BLaER1 treated with 17β-estradiol and CSF1 and Interleukin-3, amounts not matched to agents 10 nM and 100 nM (cell line): ENCODE results near the gene NOS1.
"Not testable (repeated sequence)": the region's sequence is repeated elsewhere in the genome, so short reads cannot be mapped to it uniquely, and the experiment has no call there.

Experiments used
- H3K27ac ChIP-seq, 11 experiments: shearing (Covaris generic); formaldehyde crosslinking; 2 replicates each; pipeline ENCODE4 v1.8.1; 2022
- H3K27me3 ChIP-seq, 11 experiments: shearing (Covaris generic); formaldehyde crosslinking; 2 replicates each; pipeline ENCODE4 v1.8.1; 2022
- H3K36me3 ChIP-seq, 11 experiments: shearing (Covaris generic); formaldehyde crosslinking; 2 replicates each; pipeline ENCODE4 v1.8.1; 2022
- H3K4me1 ChIP-seq, 10 experiments: shearing (Covaris generic); formaldehyde crosslinking; 2 replicates each; pipeline ENCODE4 v1.8.1; 2022
- H3K4me2 ChIP-seq, 11 experiments: shearing (Covaris generic); formaldehyde crosslinking; 2 replicates each; pipeline ENCODE4 v1.8.1; 2022
- H3K4me3 ChIP-seq, 10 experiments: shearing (Covaris generic); formaldehyde crosslinking; 2 replicates each; pipeline ENCODE4 v1.8.1; 2022
- H3K9ac ChIP-seq, 11 experiments: shearing (Covaris generic); formaldehyde crosslinking; 2 replicates each; pipeline ENCODE4 v1.8.1; 2022
- H3K9me3 ChIP-seq, 11 experiments: shearing (Covaris generic); formaldehyde crosslinking; replicated peaks in 1 of 11; 2 replicates each; pipeline ENCODE4 v1.8.1; 2022
- H4K20me1 ChIP-seq, 11 experiments: shearing (Covaris generic); formaldehyde crosslinking; 2 replicates each; pipeline ENCODE4 v1.8.1; 2022
- Cebpa-rat ChIP-seq, 11 experiments: shearing (Covaris generic); IDR thresholded peaks; 2 replicates each; pipeline ENCODE4 v1.8.1; 2022

NOS1 gene

DNA sequence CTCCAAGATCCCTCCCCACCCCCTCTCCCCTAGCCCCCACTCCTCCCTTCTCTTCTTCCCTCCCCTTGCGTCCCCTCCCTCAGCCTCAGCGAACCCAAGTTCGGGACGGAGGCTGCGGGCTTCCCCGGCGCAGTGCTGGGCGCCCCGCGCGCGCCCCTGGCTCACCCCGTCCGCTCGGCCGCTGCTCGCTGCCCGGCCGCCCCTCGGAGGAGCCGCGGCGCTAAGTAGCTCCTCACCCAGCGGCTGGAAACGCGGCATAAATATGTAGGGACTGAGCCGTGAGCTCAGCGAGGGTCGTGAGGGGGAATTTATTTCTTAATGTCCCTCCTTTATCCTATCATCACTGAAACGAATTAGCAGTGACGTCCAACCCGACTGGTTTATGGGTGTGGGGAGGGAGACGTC is at the start of gene NOS1:
Gene NOS1 (minus strand): TSS at position 280 of the 405 bp plus-strand sequence. CDS start 30,557 bp downstream, outside the sequence.
- Histone ChIP-seq H3K27me3 (peaks cover 69 to 82% (median 78%) of the 10 kb centered on the region in 11 experiments), H3K27ac (no peak within 1 kb of the TSS), H4K20me1 (peaks cover 0 to 8% (median 0%) of the 10 kb centered on the region in 11 experiments; a peak in 3 of 22 replicates)

DNA sequence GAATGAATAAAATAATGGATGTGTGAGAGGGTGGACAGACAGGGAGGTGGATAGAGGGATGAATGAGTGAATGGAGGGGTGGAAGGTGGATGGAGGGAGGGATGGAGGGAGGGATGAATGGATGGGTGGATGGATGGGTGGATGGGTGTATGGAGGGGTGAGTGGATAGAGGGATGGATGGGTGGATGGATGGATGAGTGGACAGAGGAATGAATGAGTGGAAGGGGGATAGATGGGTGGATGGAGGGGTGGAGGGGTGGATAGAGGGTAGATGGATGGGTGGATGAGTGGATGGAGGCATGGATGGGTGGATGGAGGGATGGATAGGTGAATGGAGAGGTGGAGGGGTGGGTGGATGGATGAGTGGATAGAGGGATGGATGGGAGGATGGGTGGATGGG is 47.9 kb upstream of the NOS1 start:
- Histone ChIP-seq H3K9me3 (peaks cover 0 to 2% (median under 1%) of the 10 kb centered on the region in 11 experiments; a peak in 7 of 22 replicates), H3K36me3 (no peaks in the 10 kb centered on the region), H3K9ac (no peak overlapping the region), H3K27me3 (no peaks in the 10 kb centered on the region), H4K20me1 (no peaks in the 10 kb centered on the region), H3K4me3 (no peak overlapping the region), H3K4me1 (peaks cover 0 to 18% (median 13%) of the 10 kb centered on the region in 10 experiments; a peak in 17 of 20 replicates), H3K27ac (no peak overlapping the region), H3K4me2 (no peak overlapping the region)
- no peak for TF ChIP-seq Cebpa-rat (IDR thresholded peaks at IDR 0.05)

More for the DNA sequence above, at the start of gene NOS1:
- Histone ChIP-seq H3K36me3 (no peaks in the 10 kb centered on the region), H3K4me2 (no peak within 1 kb of the TSS), H3K9me3 (peaks cover 0 to 12% (median 9%) of the 10 kb centered on the region in 11 experiments; a peak in 12 of 22 replicates), H3K9ac (no peak within 1 kb of the TSS), H3K4me1 (peaks cover 0 to 9% (median 0%) of the 10 kb centered on the region in 10 experiments; a peak in 1 of 20 replicates), H3K4me3 (no peak within 1 kb of the TSS)
- no peak for TF ChIP-seq Cebpa-rat (IDR thresholded peaks at IDR 0.05)

DNA sequence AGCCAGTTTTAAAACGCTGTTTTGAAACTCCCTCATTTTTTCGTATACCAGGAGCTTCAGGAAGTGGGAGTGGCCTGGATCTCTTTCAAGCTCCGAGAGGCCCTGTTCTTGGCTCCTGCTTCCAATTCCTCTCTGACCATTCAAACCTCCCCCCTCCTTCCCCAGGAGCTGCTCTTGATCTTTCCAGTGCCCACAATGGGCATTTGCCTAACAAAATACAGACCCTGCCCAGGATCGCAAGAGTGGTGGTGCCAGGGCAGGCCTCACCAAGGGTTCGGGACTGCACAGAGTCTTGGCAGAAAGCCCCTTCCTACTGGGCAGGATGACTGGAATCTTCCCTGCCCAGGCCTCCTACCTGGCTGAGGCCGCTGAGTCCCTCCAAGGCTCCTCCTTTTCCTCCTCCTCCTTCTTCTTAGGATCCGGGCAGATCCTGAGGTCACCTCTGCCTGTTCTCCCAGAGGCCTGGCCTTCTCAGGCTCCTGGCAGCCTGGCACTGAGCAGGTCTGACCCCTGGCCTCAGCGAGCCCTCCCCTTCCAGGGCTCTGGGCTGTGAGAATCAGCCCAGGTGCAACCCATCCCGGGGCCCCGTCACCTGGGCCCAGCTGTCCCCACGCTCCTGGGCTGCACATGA is 46.9 kb upstream of the NOS1 start:
- no peaks in the 10 kb centered on the region for H3K27me3 ChIP-seq
- no peak overlapping the region for H3K27ac ChIP-seq
- no peak overlapping the region for H3K4me3 ChIP-seq
- no peaks in the 10 kb centered on the region for H3K36me3 ChIP-seq
- no peak for TF ChIP-seq Cebpa-rat (IDR thresholded peaks at IDR 0.05)
- H3K9ac ChIP-seq, result no peak overlapping the region
- H4K20me1 ChIP-seq, result no peaks in the 10 kb centered on the region
- peaks cover 0 to 25% (median 17%) of the 10 kb centered on the region in 10 experiments; a peak in 17 of 20 replicates for H3K4me1 ChIP-seq
- H3K9me3 ChIP-seq, result peaks cover 0 to 12% (median 10%) of the 10 kb centered on the region in 11 experiments; a peak in 18 of 22 replicates
- peak overlapping the region in 2 of 11 experiments; percentile 11 to 30; a peak in 3 of 22 replicates for H3K4me2 ChIP-seq

DNA sequence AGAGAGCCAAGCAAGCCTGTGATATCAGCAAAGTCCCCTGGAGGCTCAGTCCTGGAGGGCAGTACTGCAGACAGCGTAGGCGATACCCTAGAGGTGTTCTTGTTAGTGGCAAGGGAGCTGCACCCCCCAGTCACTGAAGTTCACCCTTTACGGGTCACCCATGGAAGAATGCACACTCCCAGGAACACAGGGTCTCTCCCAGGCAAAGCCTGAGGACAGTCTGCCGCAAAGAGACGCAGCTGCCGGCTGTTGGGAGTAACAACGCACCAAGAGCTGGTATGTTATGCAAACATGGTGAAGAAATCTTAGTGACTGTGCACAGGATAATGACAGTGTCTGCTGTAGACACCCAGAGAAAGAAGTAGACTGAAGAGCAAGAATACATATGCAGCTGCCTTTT is 43.5 kb upstream of the NOS1 start:
- H3K4me3 ChIP-seq, result no peak overlapping the region
- TF ChIP-seq Cebpa-rat (IDR thresholded peaks at IDR 0.05), result no peak
- H3K27me3 ChIP-seq, result no peaks in the 10 kb centered on the region
- H3K9me3 ChIP-seq, result peaks cover 0 to 15% (median 12%) of the 10 kb centered on the region in 11 experiments; a peak in 18 of 22 replicates
- H3K27ac ChIP-seq, result peak overlapping the region in 5 of 11 experiments; percentile 41 to 65 (median 52); a peak in 10 of 22 replicates
- peaks cover 0 to 33% (median 20%) of the 10 kb centered on the region in 10 experiments; a peak in 17 of 20 replicates for H3K4me1 ChIP-seq
- no peak overlapping the region; a peak in 1 of 22 replicates for H3K9ac ChIP-seq
- H3K36me3 ChIP-seq, result no peaks in the 10 kb centered on the region
- H4K20me1 ChIP-seq, result no peaks in the 10 kb centered on the region
- peak overlapping the region in 8 of 11 experiments; percentile 26 to 56 (median 40); a peak in 12 of 22 replicates for H3K4me2 ChIP-seq

DNA sequence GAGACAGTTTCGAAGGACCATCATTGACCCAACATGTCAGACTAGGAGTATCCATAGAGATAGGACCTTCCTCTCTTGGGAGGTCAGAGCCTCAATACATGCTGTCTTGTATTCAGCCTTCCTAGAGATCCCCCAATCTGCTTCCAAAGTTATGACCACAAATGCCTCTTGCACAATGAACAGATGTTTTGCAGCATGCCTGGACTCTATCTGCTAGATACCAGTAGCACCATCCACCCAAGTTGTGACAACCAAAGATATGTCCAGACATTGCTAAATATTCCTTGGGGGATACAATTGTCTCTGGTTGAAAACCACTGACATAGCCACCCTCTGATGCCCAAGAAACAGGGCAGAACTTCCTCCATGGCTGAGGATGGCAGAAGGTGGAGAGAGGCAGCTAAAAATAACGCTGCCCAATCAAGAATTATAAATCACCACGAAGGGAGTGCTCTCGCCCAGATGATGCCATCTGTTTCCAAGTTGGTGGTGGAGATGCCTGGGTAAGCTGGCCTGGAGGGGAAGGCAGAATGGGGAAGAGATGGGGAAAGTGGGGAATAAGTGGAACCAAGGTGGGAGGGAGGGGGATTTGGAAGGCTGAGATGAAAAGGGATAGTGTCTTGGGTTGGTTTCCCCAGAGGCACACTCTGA is 42.9 kb upstream of the NOS1 start:
- Histone ChIP-seq H3K4me1 (peaks cover 0 to 33% (median 20%) of the 10 kb centered on the region in 10 experiments; a peak in 17 of 20 replicates), H3K4me3 (no peak overlapping the region), H4K20me1 (no peaks in the 10 kb centered on the region), H3K9me3 (peaks cover 2 to 16% (median 13%) of the 10 kb centered on the region in 11 experiments; a peak in 19 of 22 replicates), H3K36me3 (no peaks in the 10 kb centered on the region), H3K27me3 (no peaks in the 10 kb centered on the region), H3K27ac (peak overlapping the region in 5 of 11 experiments; percentile 41 to 65 (median 52); a peak in 10 of 22 replicates), H3K9ac (peak overlapping the region in 1 of 11 experiments; percentile 28; a peak in 2 of 22 replicates), H3K4me2 (peak overlapping the region in 8 of 11 experiments; percentile 26 to 56 (median 40); a peak in 14 of 22 replicates)
- peak in 5 of 11 experiments; percentile 30 to 68 (median 53); a peak in 7 of 22 replicates for TF ChIP-seq Cebpa-rat (IDR thresholded peaks at IDR 0.05)

DNA sequence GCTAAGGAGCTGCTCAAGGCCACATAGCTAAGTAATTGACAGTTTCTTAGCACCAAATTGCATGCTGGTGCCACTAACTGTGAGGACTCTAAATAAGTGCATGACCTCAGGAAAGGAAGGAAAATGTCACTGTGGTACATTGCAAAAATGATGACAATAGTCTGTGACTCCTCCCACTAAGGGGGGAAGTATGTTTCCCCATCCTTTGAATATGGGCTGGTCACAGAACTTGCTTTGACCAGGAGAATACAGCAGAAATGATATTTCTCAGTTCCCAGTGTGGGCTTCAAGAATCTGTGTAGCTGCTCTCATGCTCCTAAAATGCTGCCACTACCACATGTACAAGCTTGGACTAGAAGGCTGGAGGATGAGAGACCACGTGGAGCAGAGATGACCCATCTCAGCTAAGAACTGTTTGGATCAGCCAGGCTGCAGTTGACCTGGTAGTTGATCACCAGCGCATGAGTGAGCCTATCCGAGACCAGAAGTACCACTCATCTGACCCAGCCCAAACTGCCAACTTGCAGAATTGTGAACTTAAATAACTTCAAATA is 42.2 kb upstream of the NOS1 start:
- Histone ChIP-seq H3K4me3 (no peak overlapping the region), H3K9me3 (peaks cover 5 to 23% (median 17%) of the 10 kb centered on the region in 11 experiments; a peak in 19 of 22 replicates)
- no peak for TF ChIP-seq Cebpa-rat (IDR thresholded peaks at IDR 0.05)

DNA sequence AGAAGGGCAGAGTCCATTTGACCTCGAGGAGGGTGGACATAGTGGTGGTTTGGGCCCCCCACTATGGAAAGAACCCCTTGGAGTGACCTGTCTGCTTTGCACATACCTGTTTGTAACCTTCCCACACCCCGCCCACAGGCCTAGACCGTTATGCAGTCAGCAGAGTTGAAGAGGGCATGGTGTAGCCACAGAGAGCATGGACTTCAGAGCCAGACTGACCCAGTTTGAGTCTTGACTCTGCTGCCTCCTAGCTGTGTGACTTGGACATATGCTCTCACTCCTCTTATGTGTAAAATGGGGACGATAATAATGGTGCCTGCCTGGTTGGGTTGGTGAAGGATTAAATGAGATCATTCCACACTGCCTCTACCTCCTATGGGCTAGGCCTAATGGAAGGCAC is 40.9 kb upstream of the NOS1 start:
- H3K4me3 ChIP-seq, result no peak overlapping the region
- H3K4me2 ChIP-seq, result no peak overlapping the region
- TF ChIP-seq Cebpa-rat (IDR thresholded peaks at IDR 0.05), result no peak
- H3K4me1 ChIP-seq, result peaks cover 0 to 30% (median 16%) of the 10 kb centered on the region in 10 experiments; a peak in 15 of 20 replicates
- no peak overlapping the region for H3K27ac ChIP-seq
- H3K27me3 ChIP-seq, result no peaks in the 10 kb centered on the region
- H4K20me1 ChIP-seq, result no peaks in the 10 kb centered on the region
- no peaks in the 10 kb centered on the region for H3K36me3 ChIP-seq
- no peak overlapping the region for H3K9ac ChIP-seq
- peaks cover 5 to 28% (median 20%) of the 10 kb centered on the region in 11 experiments; a peak in 19 of 22 replicates for H3K9me3 ChIP-seq

More for the DNA sequence above, 42.2 kb upstream of the NOS1 start:
- Histone ChIP-seq H3K36me3 (no peaks in the 10 kb centered on the region), H3K4me2 (peak overlapping the region in 2 of 11 experiments; percentile 47 to 56; a peak in 2 of 22 replicates), H3K27ac (peak overlapping the region in 5 of 11 experiments; percentile 18 to 54 (median 43); a peak in 8 of 22 replicates), H4K20me1 (no peaks in the 10 kb centered on the region), H3K4me1 (peaks cover 0 to 33% (median 20%) of the 10 kb centered on the region in 10 experiments; a peak in 17 of 20 replicates), H3K9ac (peak overlapping the region in 1 of 11 experiments; percentile 28; a peak in 2 of 22 replicates), H3K27me3 (no peaks in the 10 kb centered on the region)

DNA sequence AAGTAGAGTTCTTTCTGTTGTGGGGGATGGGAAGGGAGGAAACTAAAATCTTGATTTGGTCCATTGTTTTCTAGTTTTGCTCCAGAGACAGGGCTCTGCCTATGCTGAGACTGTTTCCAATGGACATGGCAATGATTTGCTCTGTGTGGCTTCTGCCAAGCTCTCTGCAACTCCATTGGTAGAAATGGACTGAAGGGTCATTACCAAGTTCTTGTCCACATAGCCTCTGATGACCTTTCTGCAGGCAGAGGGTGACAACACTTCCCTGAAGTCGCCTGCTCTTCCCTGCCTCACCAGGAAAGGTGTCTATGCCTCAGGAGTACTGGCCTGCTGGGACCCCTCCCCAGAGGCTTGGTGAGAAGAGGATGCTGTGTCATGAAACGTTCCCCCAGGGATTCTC is 39.5 kb upstream of the NOS1 start:
- H3K9me3 ChIP-seq, result peaks cover 5 to 34% (median 21%) of the 10 kb centered on the region in 11 experiments; a peak in 19 of 22 replicates
- no peak overlapping the region for H3K9ac ChIP-seq
- H3K4me2 ChIP-seq, result peak overlapping the region in 7 of 11 experiments; percentile 20 to 53 (median 32); a peak in 9 of 22 replicates
- H4K20me1 ChIP-seq, result no peaks in the 10 kb centered on the region
- peaks cover 0 to 30% (median 16%) of the 10 kb centered on the region in 10 experiments; a peak in 15 of 20 replicates for H3K4me1 ChIP-seq
- H3K27ac ChIP-seq, result no peak overlapping the region
- H3K4me3 ChIP-seq, result no peak overlapping the region
- no peak for TF ChIP-seq Cebpa-rat (IDR thresholded peaks at IDR 0.05)
- H3K27me3 ChIP-seq, result no peaks in the 10 kb centered on the region
- no peaks in the 10 kb centered on the region for H3K36me3 ChIP-seq

DNA sequence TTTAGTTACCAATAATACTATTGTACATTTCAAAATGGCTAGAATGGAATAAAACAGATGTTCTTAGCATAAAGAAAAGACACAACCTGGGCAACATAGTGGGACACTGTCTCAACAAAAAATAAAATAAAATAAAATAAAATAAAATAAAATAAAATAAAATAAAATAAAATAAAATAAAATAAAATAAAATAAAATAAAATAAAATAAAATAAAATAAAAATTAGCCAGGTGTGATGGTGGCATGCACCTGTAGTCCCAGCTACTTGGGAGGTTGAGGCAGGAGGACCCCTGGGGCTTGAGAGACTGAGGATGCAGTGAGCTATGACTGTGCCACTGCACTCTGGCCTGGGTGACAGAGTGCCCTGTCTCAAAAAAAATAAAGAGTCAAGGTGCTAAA is 37.1 kb upstream of the NOS1 start:
- H3K27ac ChIP-seq, H3K4me2 ChIP-seq, H3K4me3 ChIP-seq, H3K36me3 ChIP-seq, H3K9ac ChIP-seq, H4K20me1 ChIP-seq, H3K27me3 ChIP-seq: not testable (repeated sequence)
- peaks cover 0 to 11% (median 8%) of the 10 kb centered on the region in 10 experiments; a peak in 12 of 20 replicates for H3K4me1 ChIP-seq
- H3K9me3 ChIP-seq, result peaks cover 5 to 24% (median 14%) of the 10 kb centered on the region in 11 experiments; a peak in 17 of 22 replicates
